Muscle of back (tissue), 11 donors: ENCODE measurements around the gene SH3GL1. TPM values are rescaled to one million over a fixed set of nuclear protein-coding genes. Genes with fewer than 3 reads are reported as not detected.
A peak's percentile ranks its signal among the peaks of the same experiment; 100 is the strongest.

Experiments used
- DNase-seq, 3 donors: peaks; one replicate each; pipeline versions ENCODE4 v3.0.0 to v3.0.0-alpha.2; 2013
- polyA plus RNA-seq, 10 donors: library from polyadenylated mRNA; unstranded; fragments of 120-200 nt; gene quantifications; one replicate each; pipeline ENCODE4 v1.2.1, GENCODE V29; 2013; ENCODE audit not compliant: insufficient read length in 10 of 10

Gene SH3GL1
- polyA plus RNA-seq, 10 donors, result 45.0 to 80.2 (median 56.5) TPM

DNA sequence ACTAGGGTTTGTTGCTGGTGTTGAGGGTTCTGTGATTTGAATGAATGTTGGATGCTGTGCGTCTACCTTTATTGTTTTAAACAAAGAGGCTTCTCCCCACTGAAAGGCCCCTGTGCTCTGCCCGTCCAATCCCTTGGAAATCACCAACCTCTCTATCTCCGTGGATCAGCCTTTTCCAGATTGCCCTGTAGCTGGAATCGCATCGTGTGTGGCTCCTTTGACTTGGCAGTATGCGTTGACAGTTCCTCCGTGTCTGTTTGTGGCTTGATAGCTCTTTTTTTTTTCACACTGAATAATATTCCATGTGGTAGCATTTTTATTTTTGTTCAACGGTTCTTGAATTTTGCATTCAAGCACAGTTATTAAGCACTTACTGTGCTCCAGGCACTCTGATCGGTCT, 34.0 kb upstream of the SH3GL1 start:
- DNase-seq, result no peak

DNA sequence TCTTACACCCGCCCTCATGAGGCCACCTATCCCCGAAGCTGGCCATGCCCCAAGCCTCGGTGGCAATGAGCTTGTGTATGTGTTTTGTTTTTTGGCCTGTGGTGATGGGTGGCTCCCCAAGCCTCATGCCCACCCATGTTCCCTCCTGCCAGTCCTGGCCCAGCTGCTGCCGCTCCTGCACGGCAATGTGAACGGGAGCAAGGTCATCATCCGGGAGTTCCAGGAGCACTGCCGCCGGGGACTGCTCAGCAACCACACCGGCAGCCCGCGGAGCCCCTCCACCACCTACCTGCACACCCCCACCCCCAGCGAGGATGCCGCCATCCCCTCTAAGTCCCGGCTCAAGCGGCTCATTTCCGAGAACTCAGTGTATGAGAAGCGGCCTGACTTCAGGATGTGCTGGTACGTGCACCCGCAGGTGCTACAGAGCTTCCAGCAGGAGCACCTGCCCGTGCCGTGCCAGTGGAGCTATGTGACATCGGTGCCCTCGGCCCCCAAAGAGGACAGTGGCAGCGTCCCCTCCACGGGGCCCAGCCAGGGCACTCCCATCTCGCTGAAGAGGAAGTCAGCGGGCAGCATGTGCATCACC, 32.7 kb upstream of the SH3GL1 start:
- no peak for DNase-seq

DNA sequence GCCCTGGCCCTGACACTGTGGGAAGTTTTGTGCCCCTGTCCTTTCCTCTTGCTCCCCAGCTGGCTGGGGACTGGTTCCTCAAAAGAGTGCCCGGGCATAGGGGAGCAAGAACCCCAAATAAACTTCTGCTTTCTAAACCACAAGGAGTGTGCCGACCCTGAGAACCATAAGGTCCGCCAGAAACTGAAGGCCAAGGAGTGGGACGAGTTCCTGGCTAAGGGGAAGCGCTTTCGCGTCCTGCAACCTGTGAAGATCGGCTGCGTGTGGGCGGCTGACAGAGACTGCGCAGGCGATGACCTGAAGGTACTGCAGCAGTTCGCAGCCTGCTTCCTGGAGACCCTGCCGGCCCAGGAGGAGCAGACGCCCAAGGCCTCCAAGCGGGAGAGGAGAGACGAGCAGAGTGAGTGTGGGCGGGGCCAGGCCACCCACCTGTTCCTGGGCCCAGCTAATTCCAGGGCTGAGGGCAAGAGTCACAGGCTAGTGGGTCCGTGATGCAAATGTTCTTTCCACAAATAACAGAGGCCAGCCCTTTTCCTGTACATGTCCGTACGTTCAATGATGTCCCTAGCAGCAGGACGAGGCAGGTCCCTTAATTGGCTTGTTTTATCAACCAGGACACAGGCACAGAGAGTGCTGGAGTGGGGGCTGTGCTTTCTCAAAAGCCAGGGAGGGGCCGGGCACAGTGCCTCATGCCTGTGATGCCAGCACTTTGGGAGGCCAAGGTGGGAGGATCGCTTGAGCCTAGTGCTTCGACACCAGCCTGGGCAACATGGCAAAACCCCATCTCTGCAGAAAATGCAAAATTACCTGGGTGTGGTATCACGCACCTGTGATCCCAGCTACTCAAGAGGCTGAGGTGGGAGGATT, 31.7 kb upstream of the SH3GL1 start:
- DNase-seq, result peak in 1 of 3 donors; percentile 26

DNA sequence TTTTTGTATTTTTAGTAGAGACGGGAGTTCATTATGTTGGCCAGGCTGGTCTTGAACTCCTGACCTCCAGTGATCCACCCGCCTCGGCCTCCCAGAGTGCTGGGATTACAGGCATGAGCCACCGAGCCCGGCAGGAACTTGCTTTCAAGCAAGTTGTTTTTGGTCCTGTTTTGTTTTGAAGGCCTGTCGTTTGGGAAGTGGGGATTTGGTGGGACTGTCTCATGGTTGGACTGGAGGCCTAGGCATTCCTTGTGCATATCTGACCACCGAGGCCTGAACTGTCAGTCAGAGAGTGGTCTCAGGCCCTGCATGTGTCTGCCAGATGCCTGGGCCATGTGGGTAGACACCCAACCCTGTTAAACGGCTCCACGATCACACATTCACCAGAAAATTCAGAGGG, 30.9 kb upstream of the SH3GL1 start:
- no peak for DNase-seq

DNA sequence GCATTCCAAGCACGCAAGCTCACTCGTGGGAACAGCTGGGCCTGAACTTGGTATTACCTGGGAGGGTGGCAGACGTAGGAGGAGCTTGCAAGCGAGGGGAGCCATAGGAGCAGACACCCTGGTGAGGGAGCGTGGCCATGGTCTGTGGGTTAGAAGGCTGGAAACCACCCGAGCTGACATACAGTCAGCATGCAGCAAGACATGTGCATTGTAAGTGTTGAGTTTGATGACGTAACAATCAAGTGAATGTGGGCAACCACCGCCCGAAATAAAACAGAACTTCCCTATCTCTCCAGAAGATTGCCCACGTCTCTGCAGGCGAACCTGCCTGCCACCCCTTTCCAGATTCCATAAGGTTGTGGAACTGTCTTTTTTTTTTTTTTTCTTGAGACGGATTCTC, 30.4 kb upstream of the SH3GL1 start:
- DNase-seq, result no peak

DNA sequence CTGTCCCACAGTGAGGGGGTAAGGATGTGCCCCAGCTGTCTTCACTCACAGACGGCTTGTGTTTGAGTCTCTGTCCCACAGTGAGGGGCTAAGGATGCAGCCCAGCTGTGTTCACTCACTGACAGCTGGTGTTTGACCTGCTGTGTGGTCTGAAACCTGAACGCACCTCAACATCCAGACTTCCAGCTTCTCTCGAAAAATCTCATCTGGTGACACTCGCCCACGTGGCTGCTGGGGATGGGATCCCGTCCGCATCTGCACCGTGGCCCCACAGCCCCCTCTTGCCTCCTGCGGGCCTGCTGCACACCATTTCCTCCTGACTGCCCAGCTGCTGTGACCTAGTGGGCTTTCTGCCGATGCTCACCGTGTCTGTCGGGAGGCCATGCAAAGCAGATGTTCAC, 29.4 kb upstream of the SH3GL1 start:
- DNase-seq, result peak in 1 of 3 donors; percentile 59

DNA sequence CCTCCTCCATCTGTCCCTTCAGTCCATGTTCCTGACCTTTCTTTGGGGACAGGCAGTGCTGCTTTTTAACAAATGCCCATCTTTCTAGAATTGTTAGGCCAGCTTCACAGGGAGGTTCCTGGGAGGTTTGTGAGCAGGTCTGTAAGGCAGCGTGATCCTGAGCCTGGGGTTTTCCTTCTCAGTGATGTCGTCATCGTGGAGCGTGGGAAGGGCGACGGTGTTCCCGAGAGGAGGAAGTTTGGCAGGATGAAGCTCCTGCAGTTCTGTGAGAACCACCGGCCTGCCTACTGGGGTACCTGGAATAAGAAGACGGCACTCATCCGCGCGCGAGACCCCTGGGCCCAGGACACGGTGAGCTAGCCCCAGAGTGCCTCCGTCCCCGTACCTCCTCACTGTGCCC, 28.9 kb upstream of the SH3GL1 start:
- no peak for DNase-seq

DNA sequence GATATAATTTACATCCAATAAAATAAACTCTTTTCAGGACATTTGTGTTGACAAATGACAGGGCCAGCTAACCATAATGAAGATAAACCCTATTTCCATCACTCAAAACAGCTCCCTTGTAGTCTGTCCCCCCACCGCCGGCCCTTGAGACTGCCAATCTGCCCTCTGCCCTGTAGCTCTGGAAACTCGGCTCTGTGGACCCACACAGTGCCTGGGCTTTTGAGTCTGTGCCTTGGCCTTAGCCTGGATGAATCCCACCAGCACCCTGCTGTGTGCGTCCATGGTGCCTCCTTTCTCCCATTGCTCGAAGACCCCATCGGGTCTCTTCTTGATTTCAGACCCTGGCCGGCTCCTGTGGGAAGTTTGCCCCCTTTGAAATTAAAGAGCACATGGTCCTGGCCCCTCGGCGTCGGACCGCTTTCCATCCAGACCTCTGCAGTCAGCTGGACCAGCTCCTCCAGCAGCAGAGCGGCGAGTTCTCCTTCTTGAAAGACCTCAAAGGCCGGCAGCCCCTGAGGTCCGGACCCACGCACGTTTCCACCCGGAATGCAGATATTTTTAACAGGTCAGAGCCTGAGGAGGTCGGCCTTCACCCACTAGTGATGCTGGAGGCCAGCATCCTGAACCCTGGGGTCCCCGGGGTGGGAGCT, 28.1 kb upstream of the SH3GL1 start:
- DNase-seq, result no peak

DNA sequence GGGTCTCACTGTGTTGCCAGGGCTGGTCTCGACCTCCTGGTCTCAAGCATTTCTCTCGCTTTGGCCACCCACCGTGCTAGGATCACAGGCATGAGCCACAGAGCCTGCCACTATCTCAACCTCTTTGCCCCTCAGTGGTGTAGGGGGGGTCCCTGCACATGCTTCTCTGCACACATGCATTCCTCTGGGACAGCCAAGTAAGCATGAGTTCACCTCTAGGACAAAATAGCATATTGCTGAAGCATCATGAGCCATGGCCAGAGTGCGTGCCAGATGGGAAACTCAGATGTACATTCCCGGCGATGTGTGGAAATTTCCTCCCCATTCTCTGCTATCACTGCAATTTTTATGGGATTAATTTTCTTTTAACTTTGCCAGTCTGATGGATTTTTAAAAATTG, 25.2 kb upstream of the SH3GL1 start:
- DNase-seq, result peak in 2 of 3 donors; percentile 22 to 79

DNA sequence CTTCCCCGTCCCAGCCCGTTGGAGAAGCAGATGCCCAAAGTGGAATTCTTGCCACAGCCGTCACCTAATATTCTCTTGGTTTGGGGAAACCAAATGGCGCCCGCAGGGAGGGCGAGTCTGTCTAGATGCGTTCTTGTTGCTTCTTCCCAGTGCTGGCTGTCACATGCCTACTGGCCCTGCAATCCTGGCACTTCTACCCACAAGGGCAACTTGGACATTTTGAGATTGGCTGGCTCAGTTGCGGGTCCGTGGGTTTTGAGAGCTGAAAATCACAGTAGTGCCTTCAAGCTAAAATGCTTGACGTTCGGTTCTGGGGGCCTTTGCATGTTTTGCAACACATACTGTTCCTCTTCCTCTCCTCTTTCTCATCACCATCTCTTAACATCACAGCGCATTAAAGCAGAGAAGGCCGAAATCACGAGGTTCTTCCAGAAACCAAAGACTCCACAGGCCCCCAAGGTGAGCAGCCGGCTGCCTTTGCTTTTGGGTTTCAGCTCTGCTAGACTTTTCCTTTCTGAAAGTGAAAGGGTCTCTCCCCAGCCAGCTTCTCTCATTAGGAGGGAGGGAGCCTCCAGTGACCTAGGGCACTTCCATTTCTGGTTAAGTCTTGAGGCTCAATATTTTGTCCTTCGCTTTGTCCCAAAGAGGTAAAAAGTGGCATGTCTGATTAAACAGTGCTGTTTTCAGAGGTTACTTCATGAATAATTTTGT, 23.2 kb upstream of the SH3GL1 start:
- DNase-seq, result no peak

DNA sequence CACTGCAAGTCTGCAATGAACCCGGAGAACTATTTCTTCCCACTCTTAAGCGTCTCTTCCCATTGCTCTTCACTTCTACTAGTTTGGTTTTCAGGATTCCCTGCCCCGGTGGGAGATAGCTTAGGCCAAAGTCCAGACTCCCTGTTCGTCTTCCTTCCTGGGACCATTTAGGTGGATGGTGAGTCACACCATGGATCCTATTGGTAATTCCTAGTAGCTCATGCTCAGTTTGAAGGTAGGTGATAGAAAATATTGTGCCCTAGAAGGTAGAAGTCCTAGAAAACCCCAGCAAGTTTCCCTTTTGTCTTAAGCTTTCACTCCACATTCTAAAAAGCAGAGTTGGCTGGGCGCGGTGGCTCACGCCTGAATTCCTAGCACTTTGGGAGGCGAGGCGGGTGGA, 15.9 kb upstream of the SH3GL1 start:
- DNase-seq, result no peak

DNA sequence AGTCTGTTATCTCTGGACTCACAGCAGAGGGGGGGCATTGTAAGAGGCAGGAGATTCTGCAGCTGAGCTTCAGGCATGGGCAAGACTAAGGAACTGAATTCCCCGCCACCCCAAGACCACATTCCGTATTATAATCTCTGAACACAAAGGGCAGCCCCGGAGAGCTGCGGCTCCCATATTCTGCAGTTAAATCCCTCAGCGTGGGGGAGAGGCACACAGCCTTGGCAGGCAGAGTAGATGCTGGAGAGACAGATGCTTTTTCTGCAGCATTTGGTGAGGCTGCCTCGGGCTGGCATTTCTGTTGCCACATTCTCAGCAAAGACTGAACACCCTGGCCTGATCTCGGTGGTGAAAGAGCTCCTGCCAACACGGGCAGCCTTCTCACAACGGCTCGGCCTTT, 15.0 kb upstream of the SH3GL1 start:
- no peak for DNase-seq

DNA sequence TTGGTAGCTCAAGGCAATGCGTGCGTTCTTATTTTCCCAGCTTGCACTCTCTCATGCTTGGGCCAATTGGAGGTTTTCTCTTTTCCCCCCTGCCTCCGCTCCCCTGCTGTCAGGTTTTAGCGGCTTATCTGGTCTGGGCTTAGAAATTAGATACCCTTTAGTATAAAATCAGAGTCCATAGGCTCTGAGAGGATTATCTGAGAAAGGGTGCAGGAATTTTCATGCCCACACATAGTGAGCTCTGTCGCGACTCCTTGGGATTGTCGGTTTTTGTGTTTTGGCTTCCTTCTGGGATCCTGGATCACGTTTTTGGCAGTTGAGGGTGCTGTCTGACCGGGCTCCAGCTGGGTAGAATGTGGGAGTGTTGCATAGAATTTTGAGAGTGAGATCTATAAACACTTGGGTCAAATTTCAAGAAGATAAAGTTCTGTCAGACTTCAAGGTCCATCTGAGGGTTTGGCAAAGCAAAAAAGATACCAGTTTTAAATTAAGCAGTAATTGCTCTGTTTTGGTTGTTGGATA, 14.5 kb upstream of the SH3GL1 start:
- no peak for DNase-seq

DNA sequence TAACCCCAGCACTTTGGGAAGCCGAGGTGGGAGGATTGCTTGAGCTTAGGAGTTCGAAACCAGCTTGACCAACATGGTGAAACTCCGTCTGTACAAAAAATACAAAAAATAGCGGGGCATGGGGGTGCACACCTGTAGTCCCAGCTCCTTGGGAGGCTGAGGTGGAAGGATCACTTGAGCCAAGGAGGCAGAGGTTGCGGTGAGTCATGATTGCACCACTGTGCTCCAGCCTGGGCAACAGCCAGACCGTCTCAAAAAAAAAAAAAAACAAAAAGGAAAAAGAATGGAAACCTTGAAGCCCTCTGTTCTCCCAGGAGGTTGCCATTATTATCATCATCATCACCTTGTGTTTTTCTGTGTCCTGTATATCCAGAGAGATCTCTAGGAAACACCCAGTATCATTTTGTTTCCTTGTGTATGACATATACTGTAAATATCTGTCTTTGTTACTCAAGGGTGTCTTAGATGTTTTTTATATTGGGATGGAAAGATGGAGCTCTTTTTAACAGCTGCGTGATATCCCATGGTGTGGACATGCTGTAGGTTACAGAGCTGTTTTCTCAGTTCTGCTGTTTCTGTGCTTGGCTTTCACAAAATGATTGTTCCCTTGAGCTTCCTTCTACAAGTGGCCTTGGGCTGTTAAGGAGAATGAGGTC, 13.9 kb upstream of the SH3GL1 start:
- no peak for DNase-seq

DNA sequence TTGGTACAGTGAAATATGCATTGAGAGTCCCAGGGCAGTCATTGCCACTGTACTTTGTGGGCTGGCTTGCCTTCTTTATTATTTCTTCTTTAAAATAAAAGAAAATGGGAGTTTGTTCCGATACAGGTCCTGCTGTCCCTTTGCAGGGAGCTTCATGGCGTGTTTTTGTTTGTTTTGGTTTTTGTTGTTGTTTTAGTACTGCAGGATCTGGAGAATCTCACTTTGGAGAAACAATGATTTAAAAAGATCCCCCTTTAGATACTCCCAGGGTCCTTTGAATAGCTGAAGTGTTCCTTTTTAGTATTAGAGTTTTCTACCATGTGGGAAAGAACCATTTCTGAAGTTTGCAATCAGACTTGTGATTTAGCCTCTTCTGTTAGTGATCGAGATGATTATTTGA, 13.2 kb upstream of the SH3GL1 start:
- no peak for DNase-seq

DNA sequence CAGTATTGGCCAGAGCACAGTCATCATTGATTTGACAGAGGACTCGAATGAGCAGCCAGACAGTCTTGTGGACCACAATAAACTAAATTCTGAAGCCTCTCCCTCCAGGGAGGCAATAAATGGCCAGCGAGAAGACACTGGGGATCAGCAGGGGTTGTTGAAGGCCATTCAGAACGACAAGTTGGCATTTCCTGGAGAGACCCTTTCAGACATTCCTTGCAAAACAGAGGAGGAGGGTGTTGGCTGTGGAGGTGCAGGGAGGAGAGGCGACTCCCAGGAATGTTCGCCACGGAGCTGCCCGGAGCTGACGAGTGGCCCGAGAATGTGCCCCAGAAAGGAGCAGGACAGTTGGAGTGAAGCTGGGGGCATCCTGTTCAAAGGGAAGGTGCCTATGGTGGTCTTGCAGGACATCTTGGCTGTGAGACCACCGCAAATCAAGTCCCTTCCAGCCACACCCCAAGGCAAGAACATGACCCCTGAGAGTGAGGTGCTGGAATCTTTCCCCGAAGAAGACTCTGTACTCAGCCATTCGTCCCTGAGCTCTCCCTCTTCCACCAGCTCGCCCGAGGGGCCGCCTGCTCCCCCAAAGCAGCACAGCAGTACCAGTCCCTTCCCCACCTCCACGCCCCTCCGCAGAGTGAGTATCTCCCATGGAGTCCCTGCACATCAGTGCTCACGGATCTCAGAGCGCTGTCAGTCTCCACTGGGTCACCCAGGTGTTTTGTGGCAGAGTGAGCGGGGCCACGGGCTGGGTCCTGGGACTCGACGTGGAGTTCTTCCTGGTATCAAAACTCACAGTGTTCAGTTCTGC, 9.0 kb upstream of the SH3GL1 start:
- no peak for DNase-seq

DNA sequence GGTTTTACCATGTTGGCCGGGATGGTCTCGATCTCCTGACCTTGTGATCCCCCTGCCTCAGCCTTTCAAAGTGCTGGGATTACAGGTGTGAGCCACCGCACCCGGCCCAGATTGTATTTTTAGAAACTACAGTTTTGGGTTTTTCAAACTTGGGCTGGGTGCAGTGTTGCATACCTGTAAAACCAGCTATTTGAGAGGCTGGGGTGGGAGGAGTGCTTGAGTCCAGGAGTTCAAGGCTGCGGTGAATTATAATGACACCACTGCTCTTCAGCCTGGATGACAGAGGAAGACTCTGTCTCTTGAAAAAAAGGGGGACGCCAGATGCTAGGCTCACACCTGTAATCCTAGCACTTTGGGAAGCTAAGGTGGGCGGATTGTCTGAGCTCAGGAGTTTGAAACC, 6.3 kb upstream of the SH3GL1 start:
- no peak for DNase-seq

DNA sequence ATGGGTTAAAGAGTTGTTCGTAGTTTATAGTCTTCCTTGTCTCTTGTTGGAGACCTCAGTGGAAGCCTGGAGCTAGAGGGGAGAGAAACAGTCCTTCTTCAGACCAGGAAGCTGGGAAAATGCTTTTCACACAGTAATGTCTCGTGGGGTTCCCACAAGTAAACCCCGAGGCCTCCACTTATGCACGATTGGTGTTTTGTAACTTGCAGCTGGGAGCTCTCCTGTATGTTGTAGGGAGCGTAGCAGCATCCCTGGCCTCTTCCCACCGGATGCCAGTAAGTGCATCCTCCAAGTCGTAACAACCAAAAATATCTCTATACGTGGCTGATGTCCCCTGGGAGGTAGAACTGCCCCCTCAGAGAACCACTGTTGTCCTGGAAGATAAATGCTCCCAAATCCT, 5.6 kb upstream of the SH3GL1 start:
- DNase-seq, result no peak

DNA sequence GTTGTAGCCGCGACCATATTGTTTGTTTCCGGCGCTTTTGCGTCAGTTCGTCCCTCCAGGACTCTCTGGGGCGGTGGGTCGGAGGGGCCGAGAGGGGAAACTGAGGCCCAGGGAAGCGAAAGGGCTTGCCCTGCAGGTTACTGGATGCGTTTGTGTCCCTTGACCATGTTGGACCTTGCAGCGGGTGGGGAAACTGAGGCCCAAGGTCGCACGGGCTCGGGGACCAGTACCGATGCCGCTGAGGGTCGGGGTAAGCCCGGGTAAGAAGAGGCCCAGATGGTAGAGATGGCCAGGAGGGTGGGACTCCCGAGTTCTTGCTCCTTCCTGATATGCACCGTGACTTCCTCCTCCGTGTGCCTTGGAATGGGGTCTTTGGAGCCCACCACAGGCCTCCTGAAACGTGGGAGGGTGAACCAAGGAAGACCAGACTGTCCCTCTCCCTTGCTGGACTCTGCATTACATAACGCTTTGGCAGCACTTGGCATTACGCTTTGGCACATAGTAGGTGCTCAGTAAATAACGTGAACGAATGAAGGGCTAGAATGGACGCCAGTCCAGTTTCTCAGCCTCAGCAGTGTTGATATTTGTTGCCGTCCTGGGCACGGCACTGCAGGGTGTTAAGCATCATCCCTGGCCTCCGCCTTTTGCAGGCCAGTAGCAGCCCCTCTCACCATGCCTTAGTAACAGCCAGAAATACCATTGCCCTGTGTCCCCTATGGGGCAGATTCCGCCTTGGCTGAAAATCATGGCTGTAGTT, 2.8 kb upstream of the SH3GL1 start:
- DNase-seq, result no peak
